SK-N-MC (cell line): ENCODE results near the gene CFTR.

Source experiments
- DNase-seq: peaks from one replicate; pipeline ENCODE4 v3.0.0-alpha.2; 2011; ENCODE audit warnings: low read depth, low spot score
- H3K27ac ChIP-seq: fragments of 200-600 bp; sonication (generic); 2 replicates; pipeline ENCODE4 v1.5.1; 2016; ENCODE audit warnings: mixed run types
- H3K36me3 ChIP-seq: fragments of 200-600 bp; sonication (generic); 2 replicates; pipeline ENCODE4 v1.6.1; 2017; ENCODE audit warnings: antibody characterized with exemption, low read length, mixed read lengths; ENCODE audit not compliant: insufficient read depth
- H3K4me3 ChIP-seq: fragments of 200-600 bp; sonication (generic); 2 replicates; pipeline ENCODE4 v1.5.1; 2016
- H3K9ac ChIP-seq: fragments of 200-600 bp; sonication (generic); 2 replicates; pipeline ENCODE4 v1.8.0; 2017; ENCODE audit warnings: mixed run types, mixed read lengths; ENCODE audit not compliant: insufficient read length
- H3K9me3 ChIP-seq: fragments of 200-600 bp; sonication (generic); 2 replicates; pipeline ENCODE4 v1.6.1; 2017; ENCODE audit warnings: low read depth, mild to moderate bottlenecking, antibody characterized with exemption, low read length, moderate library complexity, mixed read lengths
- EZH2 ChIP-seq: fragments of 200-600 bp; sonication (generic); IDR thresholded peaks from one replicate; pipeline ENCODE4 v1.6.1; 2017; ENCODE audit warnings: antibody characterized with exemption
- FOXP2 ChIP-seq: optimal IDR thresholded peaks from 2 replicates; pipeline ENCODE3; 2011; ENCODE audit warnings: mild to moderate bottlenecking, moderate library complexity; ENCODE audit not compliant: insufficient read depth; ENCODE audit errors: extremely low read length, control extremely low read depth
- POLR2AphosphoS5 ChIP-seq: IDR thresholded peaks from 2 replicates; pipeline ENCODE4 v1.6.1; 2012; ENCODE audit warnings: mild to moderate bottlenecking, low read depth, low read length, borderline replicate concordance

The CFTR gene

GRCh38 chr7:117674617-117675016 lies 194.8 kb downstream of the CFTR start:
- Histone ChIP-seq H3K4me3 (no peak overlapping the region), H3K9me3 (no peaks in the 10 kb centered on the region), H3K27ac (no peak overlapping the region), H3K36me3 (no peaks in the 10 kb centered on the region), H3K9ac (no peak overlapping the region)
- TF ChIP-seq EZH2 (no peak), FOXP2 (no peak), POLR2AphosphoS5 (no peak)
- DNase-seq = no peak

GRCh38 chr7:117675497-117676435 lies 195.9 kb downstream of the CFTR start:
- TF ChIP-seq POLR2AphosphoS5 = no peak
- TF ChIP-seq FOXP2 = no peak
- TF ChIP-seq EZH2 = no peak
- H3K4me3 ChIP-seq = no peak overlapping the region
- no peak for DNase-seq
- no peaks in the 10 kb centered on the region for H3K36me3 ChIP-seq
- no peak overlapping the region for H3K9ac ChIP-seq
- no peak overlapping the region for H3K27ac ChIP-seq
- H3K9me3 ChIP-seq = no peaks in the 10 kb centered on the region

- H3K4me3 ChIP-seq = no peak overlapping the region
- TF ChIP-seq FOXP2 (no peak), EZH2 (no peak), POLR2AphosphoS5 (no peak)
- H3K27ac ChIP-seq = no peak overlapping the region
- no peak overlapping the region for H3K9ac ChIP-seq
- no peaks in the 10 kb centered on the region for H3K9me3 ChIP-seq
- no peak for DNase-seq
- no peaks in the 10 kb centered on the region for H3K36me3 ChIP-seq
These were observed 199.3 kb downstream of the CFTR start for GRCh38 chr7:117679120-117679519.

DNA sequence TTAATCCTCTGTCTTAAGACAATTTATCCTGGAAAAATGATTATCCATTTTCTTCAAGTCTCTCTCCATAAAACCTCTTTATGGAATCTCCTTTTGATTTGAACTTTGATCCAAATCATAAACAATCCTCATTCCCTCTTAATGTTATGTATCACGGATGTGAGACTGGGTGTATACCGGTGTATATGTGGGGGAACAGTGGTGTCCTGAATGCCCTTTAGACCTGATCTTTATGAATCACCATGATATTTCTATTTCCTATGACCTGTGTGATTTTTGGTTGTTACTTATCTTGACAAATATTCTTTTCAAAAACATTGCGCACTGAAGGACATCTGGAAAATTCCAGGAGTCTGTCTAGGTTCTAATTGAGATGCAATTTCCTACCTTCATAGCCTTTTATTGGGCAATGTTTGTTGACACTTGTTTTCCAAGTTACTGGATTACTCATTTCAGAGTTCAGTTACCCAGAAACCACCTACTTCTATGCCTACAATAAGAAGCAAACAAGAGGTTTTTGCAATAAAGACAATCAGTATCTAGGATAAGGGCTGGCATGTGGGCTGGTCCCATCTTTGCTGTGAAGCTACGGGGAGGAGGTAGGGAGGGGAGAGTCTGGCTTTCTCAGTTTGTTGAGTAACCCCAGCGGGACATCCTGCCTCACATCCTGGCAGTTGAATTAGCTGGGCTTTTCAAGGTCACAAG lies 203.0 kb downstream of the CFTR start:
- Histone ChIP-seq H3K4me3 (no peak overlapping the region), H3K9me3 (no peaks in the 10 kb centered on the region), H3K27ac (no peak overlapping the region), H3K9ac (no peak overlapping the region), H3K36me3 (no peaks in the 10 kb centered on the region)
- DNase-seq = no peak
- TF ChIP-seq FOXP2 = no peak
- no peak for TF ChIP-seq POLR2AphosphoS5
- TF ChIP-seq EZH2 = no peak

DNA sequence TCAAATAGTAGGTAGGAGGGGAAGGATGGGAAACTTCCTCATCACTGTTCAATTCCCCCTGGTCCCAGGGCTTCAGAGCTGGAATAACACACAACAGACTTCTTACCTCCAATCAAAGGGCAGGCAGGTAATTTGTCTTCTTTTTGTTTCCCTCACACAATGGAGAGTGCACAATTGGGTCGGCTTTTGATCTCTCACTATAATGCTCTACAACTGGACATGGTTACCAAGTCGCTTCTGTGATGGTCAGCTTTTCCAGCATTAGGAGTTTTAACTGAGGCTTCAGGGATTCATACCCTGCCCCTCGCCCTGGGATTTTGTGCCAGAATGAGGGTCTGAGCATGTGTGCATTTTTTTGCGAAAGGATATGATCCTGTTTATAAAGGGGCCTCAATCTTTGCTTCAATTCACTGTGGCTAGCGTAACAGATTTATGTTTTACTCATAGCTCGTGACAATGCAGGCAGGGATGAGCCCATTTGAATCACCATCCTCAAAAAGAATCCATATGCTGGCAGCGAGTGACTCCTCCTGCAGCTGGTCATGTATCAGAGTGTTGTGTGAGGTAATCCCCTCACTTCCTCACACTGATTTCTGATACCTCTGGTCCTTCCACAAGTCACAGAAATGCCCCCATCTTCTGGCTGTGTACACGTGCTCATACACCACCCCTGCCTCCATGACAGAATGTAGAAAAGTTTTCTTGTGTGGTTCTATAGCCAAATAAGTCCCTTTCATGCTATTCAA lies 203.8 kb downstream of the CFTR start:
- no peaks in the 10 kb centered on the region for H3K36me3 ChIP-seq
- DNase-seq = no peak
- H3K4me3 ChIP-seq = no peak overlapping the region
- no peak overlapping the region for H3K27ac ChIP-seq
- no peaks in the 10 kb centered on the region for H3K9me3 ChIP-seq
- H3K9ac ChIP-seq = no peak overlapping the region
- TF ChIP-seq POLR2AphosphoS5 = no peak
- no peak for TF ChIP-seq FOXP2
- no peak for TF ChIP-seq EZH2

- TF ChIP-seq FOXP2 (no peak), POLR2AphosphoS5 (no peak), EZH2 (no peak)
- Histone ChIP-seq H3K27ac (no peak overlapping the region), H3K9me3 (no peaks in the 10 kb centered on the region), H3K4me3 (no peak overlapping the region), H3K36me3 (no peaks in the 10 kb centered on the region), H3K9ac (peak overlapping the region; percentile 11)
- DNase-seq = no peak
These were observed 206.0 kb downstream of the CFTR start for GRCh38 chr7:117685795-117686194.

GRCh38 chr7:117686311-117686935 lies 206.6 kb downstream of the CFTR start:
- TF ChIP-seq EZH2 (no peak), POLR2AphosphoS5 (no peak), FOXP2 (no peak)
- Histone ChIP-seq H3K36me3 (no peaks in the 10 kb centered on the region), H3K4me3 (no peak overlapping the region), H3K9me3 (no peaks in the 10 kb centered on the region), H3K27ac (no peak overlapping the region), H3K9ac (no peak overlapping the region)
- DNase-seq = no peak

- H3K4me3 ChIP-seq = no peak overlapping the region
- DNase-seq = no peak
- H3K9me3 ChIP-seq = no peaks in the 10 kb centered on the region
- H3K9ac ChIP-seq = no peak overlapping the region
- no peak overlapping the region for H3K27ac ChIP-seq
- no peaks in the 10 kb centered on the region for H3K36me3 ChIP-seq
- TF ChIP-seq POLR2AphosphoS5 (no peak), FOXP2 (no peak), EZH2 (no peak)
These were observed 208.3 kb downstream of the CFTR start for GRCh38 chr7:117688126-117688525.
